HEK293 (cell line): ENCODE results near the gene TMTC1.

Experiments used
- CTCF ChIA-PET: fragments of 350-600 bp; formaldehyde crosslinking; extraction: SDS; loops from one replicate; lab custom pipeline; 2021; ENCODE audit warnings: antibody characterized with exemption; lab: Yijun Ruan, JAX
- POLR2A ChIA-PET: fragments of 300-600 bp; formaldehyde crosslinking; extraction: SDS; loops from one replicate; lab custom pipeline; 2020; ENCODE audit warnings: antibody characterized with exemption, inconsistent platforms; lab: Yijun Ruan, JAX
- H3K27ac ChIP-seq: fragments of 200-500 bp; sonication (Bioruptor generic); 2 replicates; pipeline ENCODE4 v1.5.1; 2014; ENCODE audit warnings: low read depth, low read length, control low read depth, inconsistent platforms; ENCODE audit errors: extremely low read depth
- H3K36me3 ChIP-seq, 2 experiments: fragments of 200-500 bp in 1 of 2; sonication (Bioruptor generic) in 1 of 2; 1 replicate in 1 of 2; 2 replicates in 1 of 2; pipeline ENCODE4 v1.5.1; 2014 to 2017; ENCODE audit warnings: inconsistent platforms in 2 of 2, low read length in 2 of 2; ENCODE audit not compliant: control insufficient read depth in 2 of 2, insufficient read depth in 1 of 2
- H3K4me1 ChIP-seq: fragments of 200-500 bp; sonication (Bioruptor generic); 2 replicates; pipeline ENCODE4 v1.5.1; 2014; ENCODE audit warnings: mild to moderate bottlenecking, low read length, inconsistent platforms; ENCODE audit not compliant: control insufficient read depth, insufficient read depth
- H3K4me3 ChIP-seq: 2 replicates; pipeline ENCODE4 v1.5.1; 2011; ENCODE audit warnings: low read depth, mild to moderate bottlenecking, control low read depth, low read length, moderate library complexity
- H3K9me3 ChIP-seq: fragments of 200-500 bp; sonication (Bioruptor generic); 2 replicates; pipeline ENCODE4 v1.5.1; 2014; ENCODE audit warnings: low read depth, low read length, inconsistent platforms; ENCODE audit not compliant: control insufficient read depth, insufficient read depth
- ZBTB21 ChIP-seq: fragments of 450-650 bp; formaldehyde crosslinking; IDR thresholded peaks from 2 replicates; pipeline ENCODE4 v1.5.1; 2017; ENCODE audit warnings: missing biosample characterization, missing genetic modification characterization
- ZBTB8A ChIP-seq: fragments of 450-650 bp; formaldehyde crosslinking; IDR thresholded peaks from 2 replicates; pipeline ENCODE4 v1.5.1; 2016; ENCODE audit warnings: missing biosample characterization, missing genetic modification characterization
- ZNF114 ChIP-seq: fragments of 450-650 bp; formaldehyde crosslinking; IDR thresholded peaks from 2 replicates; pipeline ENCODE4 v1.5.0; 2017; ENCODE audit warnings: missing biosample characterization, missing genetic modification characterization
- ZNF132 ChIP-seq: fragments of 450-650 bp; formaldehyde crosslinking; IDR thresholded peaks from 2 replicates; pipeline ENCODE4 v1.5.1; 2017; ENCODE audit warnings: missing biosample characterization, missing genetic modification characterization, borderline replicate concordance
- ZNF133 ChIP-seq: fragments of 450-650 bp; formaldehyde crosslinking; IDR thresholded peaks from 2 replicates; pipeline ENCODE4 v1.5.1; 2016; ENCODE audit warnings: missing biosample characterization, missing genetic modification characterization
- ZNF302 ChIP-seq: fragments of 450-650 bp; formaldehyde crosslinking; IDR thresholded peaks from 2 replicates; pipeline ENCODE4 v1.5.1; 2016; ENCODE audit warnings: missing biosample characterization, missing genetic modification characterization, low read depth
- ZNF366 ChIP-seq: fragments of 450-650 bp; formaldehyde crosslinking; conservative IDR thresholded peaks from 2 replicates; pipeline ENCODE4 v1.5.1; 2016; ENCODE audit warnings: missing biosample characterization, missing genetic modification characterization
- ZNF664 ChIP-seq: fragments of 450-650 bp; formaldehyde crosslinking; IDR thresholded peaks from 2 replicates; pipeline ENCODE4 v1.5.1; 2016; ENCODE audit warnings: missing biosample characterization, missing genetic modification characterization
- ZNF707 ChIP-seq: fragments of 450-650 bp; formaldehyde crosslinking; IDR thresholded peaks from 2 replicates; pipeline ENCODE4 v1.5.1; 2016; ENCODE audit warnings: missing biosample characterization, missing genetic modification characterization
- TF ChIP-seq, protein P1 (sequence below): fragments of 450-650 bp; formaldehyde crosslinking; IDR thresholded peaks from 2 replicates; pipeline ENCODE4 v1.5.1; 2016; ENCODE audit warnings: missing biosample characterization, missing genetic modification characterization
- TF ChIP-seq, protein P2 (sequence below): fragments of 450-650 bp; formaldehyde crosslinking; IDR thresholded peaks from 2 replicates; pipeline ENCODE4 v1.5.1; 2016; ENCODE audit warnings: missing biosample characterization, missing genetic modification characterization
- TF ChIP-seq, protein P3 (sequence below): fragments of 450-650 bp; formaldehyde crosslinking; IDR thresholded peaks from 2 replicates; pipeline ENCODE4 v1.5.1; 2016; ENCODE audit warnings: missing biosample characterization, missing genetic modification characterization
- TF ChIP-seq, protein P4 (sequence below): fragments of 450-650 bp; formaldehyde crosslinking; IDR thresholded peaks from 2 replicates; pipeline ENCODE4 v1.5.1; 2017; ENCODE audit warnings: missing biosample characterization, mild to moderate bottlenecking, missing genetic modification characterization, moderate library complexity
- TF ChIP-seq, protein P5 (sequence below): fragments of 450-650 bp; formaldehyde crosslinking; IDR thresholded peaks from 2 replicates; pipeline ENCODE4 v1.5.1; 2016; ENCODE audit warnings: missing biosample characterization, missing genetic modification characterization, low read depth
- TF ChIP-seq, protein P6 (sequence below): fragments of 450-650 bp; formaldehyde crosslinking; IDR thresholded peaks from 2 replicates; pipeline ENCODE4 v1.5.1; 2017; ENCODE audit warnings: missing biosample characterization, missing genetic modification characterization
- TF ChIP-seq, protein P7 (sequence below): fragments of 450-650 bp; IDR thresholded peaks from 2 replicates; pipeline ENCODE4 v1.5.1; 2018; ENCODE audit warnings: missing biosample characterization, missing genetic modification characterization

TMTC1 gene

DNA sequence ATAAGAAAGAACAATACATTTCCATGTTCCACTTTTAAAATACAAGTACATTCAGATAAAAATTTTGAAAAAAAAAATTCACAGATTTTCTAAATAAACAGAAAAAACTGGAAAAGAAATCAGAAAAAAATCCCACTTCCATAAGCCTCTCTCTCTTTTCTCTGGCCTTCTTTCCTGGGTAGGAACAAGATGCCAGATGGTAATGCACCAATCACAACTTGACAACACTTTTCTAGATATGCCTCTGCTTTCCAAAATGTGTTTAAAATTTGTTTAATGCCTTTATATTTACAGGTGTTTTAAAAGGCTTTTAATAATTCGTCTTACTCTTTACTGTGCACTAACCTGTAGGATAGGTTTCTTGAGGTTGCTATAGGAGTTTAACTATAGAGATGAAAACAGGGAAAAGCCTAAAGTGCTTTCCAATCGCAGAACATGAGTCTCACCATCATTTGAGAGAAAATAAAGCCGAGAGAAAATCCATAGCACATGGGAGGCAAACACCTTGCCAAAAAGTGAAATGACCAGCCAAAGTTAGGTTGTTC is 74.2 kb downstream of the TMTC1 start (continued):
- TF ChIP-seq, protein P1, sequence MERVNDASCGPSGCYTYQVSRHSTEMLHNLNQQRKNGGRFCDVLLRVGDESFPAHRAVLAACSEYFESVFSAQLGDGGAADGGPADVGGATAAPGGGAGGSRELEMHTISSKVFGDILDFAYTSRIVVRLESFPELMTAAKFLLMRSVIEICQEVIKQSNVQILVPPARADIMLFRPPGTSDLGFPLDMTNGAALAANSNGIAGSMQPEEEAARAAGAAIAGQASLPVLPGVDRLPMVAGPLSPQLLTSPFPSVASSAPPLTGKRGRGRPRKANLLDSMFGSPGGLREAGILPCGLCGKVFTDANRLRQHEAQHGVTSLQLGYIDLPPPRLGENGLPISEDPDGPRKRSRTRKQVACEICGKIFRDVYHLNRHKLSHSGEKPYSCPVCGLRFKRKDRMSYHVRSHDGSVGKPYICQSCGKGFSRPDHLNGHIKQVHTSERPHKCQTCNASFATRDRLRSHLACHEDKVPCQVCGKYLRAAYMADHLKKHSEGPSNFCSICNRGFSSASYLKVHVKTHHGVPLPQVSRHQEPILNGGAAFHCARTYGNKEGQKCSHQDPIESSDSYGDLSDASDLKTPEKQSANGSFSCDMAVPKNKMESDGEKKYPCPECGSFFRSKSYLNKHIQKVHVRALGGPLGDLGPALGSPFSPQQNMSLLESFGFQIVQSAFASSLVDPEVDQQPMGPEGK (tag by site-specific recombination): no peak
- TF ChIP-seq, protein P2, sequence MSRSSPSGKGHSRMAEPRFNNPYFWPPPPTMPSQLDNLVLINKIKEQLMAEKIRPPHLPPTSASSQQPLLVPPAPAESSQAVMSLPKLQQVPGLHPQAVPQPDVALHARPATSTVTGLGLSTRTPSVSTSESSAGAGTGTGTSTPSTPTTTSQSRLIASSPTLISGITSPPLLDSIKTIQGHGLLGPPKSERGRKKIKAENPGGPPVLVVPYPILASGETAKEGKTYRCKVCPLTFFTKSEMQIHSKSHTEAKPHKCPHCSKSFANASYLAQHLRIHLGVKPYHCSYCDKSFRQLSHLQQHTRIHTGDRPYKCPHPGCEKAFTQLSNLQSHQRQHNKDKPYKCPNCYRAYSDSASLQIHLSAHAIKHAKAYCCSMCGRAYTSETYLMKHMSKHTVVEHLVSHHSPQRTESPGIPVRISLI (tag by site-specific recombination): no peak
- TF ChIP-seq ZNF133 (tag by site-specific recombination) (no peak), ZNF114 (tag by site-specific recombination) (no peak)
- TF ChIP-seq, protein P3, sequence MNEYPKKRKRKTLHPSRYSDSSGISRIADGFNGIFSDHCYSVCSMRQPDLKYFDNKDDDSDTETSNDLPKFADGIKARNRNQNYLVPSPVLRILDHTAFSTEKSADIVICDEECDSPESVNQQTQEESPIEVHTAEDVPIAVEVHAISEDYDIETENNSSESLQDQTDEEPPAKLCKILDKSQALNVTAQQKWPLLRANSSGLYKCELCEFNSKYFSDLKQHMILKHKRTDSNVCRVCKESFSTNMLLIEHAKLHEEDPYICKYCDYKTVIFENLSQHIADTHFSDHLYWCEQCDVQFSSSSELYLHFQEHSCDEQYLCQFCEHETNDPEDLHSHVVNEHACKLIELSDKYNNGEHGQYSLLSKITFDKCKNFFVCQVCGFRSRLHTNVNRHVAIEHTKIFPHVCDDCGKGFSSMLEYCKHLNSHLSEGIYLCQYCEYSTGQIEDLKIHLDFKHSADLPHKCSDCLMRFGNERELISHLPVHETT (tag by site-specific recombination): no peak
- TF ChIP-seq, protein P4, sequence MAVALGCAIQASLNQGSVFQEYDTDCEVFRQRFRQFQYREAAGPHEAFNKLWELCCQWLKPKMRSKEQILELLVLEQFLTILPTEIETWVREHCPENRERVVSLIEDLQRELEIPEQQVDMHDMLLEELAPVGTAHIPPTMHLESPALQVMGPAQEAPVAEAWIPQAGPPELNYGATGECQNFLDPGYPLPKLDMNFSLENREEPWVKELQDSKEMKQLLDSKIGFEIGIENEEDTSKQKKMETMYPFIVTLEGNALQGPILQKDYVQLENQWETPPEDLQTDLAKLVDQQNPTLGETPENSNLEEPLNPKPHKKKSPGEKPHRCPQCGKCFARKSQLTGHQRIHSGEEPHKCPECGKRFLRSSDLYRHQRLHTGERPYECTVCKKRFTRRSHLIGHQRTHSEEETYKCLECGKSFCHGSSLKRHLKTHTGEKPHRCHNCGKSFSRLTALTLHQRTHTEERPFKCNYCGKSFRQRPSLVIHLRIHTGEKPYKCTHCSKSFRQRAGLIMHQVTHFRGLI (tag by site-specific recombination): no peak
- TF ChIP-seq, protein P5, sequence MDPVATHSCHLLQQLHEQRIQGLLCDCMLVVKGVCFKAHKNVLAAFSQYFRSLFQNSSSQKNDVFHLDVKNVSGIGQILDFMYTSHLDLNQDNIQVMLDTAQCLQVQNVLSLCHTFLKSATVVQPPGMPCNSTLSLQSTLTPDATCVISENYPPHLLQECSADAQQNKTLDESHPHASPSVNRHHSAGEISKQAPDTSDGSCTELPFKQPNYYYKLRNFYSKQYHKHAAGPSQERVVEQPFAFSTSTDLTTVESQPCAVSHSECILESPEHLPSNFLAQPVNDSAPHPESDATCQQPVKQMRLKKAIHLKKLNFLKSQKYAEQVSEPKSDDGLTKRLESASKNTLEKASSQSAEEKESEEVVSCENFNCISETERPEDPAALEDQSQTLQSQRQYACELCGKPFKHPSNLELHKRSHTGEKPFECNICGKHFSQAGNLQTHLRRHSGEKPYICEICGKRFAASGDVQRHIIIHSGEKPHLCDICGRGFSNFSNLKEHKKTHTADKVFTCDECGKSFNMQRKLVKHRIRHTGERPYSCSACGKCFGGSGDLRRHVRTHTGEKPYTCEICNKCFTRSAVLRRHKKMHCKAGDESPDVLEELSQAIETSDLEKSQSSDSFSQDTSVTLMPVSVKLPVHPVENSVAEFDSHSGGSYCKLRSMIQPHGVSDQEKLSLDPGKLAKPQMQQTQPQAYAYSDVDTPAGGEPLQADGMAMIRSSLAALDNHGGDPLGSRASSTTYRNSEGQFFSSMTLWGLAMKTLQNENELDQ (tag by site-specific recombination): no peak

DNA sequence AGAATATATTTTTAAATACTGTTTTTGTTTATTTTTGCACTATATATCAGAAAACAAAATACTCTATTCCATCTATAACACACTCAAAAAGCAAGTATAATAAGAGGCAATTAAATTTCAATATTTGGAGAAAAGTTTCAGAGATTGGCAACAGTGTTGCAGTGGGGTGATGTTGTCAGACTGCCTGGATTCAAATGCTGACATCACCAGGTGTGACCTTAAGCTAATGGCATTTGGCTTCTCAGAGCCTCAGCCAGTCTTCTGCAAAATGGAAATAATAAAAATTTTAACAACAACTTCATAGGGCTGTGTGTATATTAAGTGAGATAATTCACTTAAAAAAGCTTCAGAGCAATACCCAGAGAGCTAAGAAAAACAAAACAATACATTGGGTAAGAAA is 74.7 kb downstream of the TMTC1 start:
- Histone ChIP-seq H3K27ac (no peak overlapping the region), H3K36me3 (no peaks in the 10 kb centered on the region), H3K4me3 (no peak overlapping the region), H3K4me1 (peaks cover 7% of the 10 kb centered on the region; the same call in 1 of the 2 replicates), H3K9me3 (no peaks in the 10 kb centered on the region)
- ChIA-PET POLR2A (no interaction called here), CTCF (no interaction called here)
- TF ChIP-seq ZNF366 (peak; percentile 25; the same call in 1 of the 2 replicates), ZNF664 (tag by site-specific recombination) (peak; percentile 66), ZNF707 (no peak), ZNF302 (tag by site-specific recombination) (no peak), ZBTB21 (tag by site-specific recombination) (0 out of 2 replicates have a peak, but pooled peaks have one; percentile 20), ZBTB8A (tag by site-specific recombination) (no peak)

DNA sequence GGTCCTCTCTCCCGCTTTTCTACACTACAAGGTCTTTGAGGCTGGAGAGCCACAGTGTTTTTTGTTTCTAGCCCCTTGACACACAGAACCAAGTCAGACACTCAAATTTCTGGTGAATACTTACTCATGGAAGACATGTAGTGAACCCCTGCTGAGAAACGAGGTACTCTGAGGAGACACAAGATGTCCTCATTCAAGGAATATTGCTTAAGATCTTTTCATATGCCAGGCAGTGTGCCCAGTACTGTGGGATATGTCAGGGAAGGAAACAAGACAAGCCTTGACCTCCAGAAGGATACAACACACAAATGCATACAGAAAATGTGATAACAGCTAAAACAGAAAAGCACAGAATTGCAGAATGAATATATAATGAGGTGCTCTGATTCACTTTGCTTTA is 75.9 kb downstream of the TMTC1 start:
- Histone ChIP-seq H3K4me1 (peaks cover 3% of the 10 kb centered on the region; the same call in 1 of the 2 replicates), H3K9me3 (no peaks in the 10 kb centered on the region), H3K4me3 (no peak overlapping the region), H3K27ac (no peak overlapping the region), H3K36me3 (no peaks in the 10 kb centered on the region)
- ChIA-PET CTCF (no interaction called here), POLR2A (no interaction called here)
- TF ChIP-seq, protein P6, sequence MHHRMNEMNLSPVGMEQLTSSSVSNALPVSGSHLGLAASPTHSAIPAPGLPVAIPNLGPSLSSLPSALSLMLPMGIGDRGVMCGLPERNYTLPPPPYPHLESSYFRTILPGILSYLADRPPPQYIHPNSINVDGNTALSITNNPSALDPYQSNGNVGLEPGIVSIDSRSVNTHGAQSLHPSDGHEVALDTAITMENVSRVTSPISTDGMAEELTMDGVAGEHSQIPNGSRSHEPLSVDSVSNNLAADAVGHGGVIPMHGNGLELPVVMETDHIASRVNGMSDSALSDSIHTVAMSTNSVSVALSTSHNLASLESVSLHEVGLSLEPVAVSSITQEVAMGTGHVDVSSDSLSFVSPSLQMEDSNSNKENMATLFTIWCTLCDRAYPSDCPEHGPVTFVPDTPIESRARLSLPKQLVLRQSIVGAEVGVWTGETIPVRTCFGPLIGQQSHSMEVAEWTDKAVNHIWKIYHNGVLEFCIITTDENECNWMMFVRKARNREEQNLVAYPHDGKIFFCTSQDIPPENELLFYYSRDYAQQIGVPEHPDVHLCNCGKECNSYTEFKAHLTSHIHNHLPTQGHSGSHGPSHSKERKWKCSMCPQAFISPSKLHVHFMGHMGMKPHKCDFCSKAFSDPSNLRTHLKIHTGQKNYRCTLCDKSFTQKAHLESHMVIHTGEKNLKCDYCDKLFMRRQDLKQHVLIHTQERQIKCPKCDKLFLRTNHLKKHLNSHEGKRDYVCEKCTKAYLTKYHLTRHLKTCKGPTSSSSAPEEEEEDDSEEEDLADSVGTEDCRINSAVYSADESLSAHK (tag by site-specific recombination): no peak
- no peak for TF ChIP-seq ZNF132
- TF ChIP-seq, protein P7, sequence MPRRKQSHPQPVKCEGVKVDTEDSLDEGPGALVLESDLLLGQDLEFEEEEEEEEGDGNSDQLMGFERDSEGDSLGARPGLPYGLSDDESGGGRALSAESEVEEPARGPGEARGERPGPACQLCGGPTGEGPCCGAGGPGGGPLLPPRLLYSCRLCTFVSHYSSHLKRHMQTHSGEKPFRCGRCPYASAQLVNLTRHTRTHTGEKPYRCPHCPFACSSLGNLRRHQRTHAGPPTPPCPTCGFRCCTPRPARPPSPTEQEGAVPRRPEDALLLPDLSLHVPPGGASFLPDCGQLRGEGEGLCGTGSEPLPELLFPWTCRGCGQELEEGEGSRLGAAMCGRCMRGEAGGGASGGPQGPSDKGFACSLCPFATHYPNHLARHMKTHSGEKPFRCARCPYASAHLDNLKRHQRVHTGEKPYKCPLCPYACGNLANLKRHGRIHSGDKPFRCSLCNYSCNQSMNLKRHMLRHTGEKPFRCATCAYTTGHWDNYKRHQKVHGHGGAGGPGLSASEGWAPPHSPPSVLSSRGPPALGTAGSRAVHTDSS (tag by site-specific recombination): no peak
